Measurements from ENCODE around the gene MAML2.
"Not testable (repeated sequence)": the region's sequence is repeated elsewhere in the genome, so short reads cannot be mapped to it uniquely, and the experiment has no call there.

GRCh38 chr11:96285985-96286384, 57.0 kb downstream of the MAML2 start:
- TF ChIP-seq, protein P1, sequence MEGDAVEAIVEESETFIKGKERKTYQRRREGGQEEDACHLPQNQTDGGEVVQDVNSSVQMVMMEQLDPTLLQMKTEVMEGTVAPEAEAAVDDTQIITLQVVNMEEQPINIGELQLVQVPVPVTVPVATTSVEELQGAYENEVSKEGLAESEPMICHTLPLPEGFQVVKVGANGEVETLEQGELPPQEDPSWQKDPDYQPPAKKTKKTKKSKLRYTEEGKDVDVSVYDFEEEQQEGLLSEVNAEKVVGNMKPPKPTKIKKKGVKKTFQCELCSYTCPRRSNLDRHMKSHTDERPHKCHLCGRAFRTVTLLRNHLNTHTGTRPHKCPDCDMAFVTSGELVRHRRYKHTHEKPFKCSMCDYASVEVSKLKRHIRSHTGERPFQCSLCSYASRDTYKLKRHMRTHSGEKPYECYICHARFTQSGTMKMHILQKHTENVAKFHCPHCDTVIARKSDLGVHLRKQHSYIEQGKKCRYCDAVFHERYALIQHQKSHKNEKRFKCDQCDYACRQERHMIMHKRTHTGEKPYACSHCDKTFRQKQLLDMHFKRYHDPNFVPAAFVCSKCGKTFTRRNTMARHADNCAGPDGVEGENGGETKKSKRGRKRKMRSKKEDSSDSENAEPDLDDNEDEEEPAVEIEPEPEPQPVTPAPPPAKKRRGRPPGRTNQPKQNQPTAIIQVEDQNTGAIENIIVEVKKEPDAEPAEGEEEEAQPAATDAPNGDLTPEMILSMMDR (IDR thresholded peaks at IDR 0.05): not testable (repeated sequence)
- not testable (repeated sequence) for TF ChIP-seq POLR2A (IDR thresholded peaks at IDR 0.05)
